HepG2 (cell line): ENCODE results near the gene FSCN2. TPM values are rescaled to one million over a fixed set of nuclear protein-coding genes. Genes with fewer than 3 reads are reported as not detected.

ENCODE experiments used
- JUNB ChIP-seq: sonication (generic); formaldehyde crosslinking; IDR thresholded peaks from 2 replicates; pipeline ENCODE4 v1.8.0; 2022; ENCODE audit warnings: missing genetic modification reagents, mild to moderate bottlenecking, borderline replicate concordance
- RARG ChIP-seq: sonication (generic); formaldehyde crosslinking; IDR thresholded peaks from 2 replicates; pipeline ENCODE4 v1.4.0; 2020; ENCODE audit warnings: low read depth, mild to moderate bottlenecking, missing genetic modification reagents
- ZBTB26 ChIP-seq: IDR thresholded peaks from 2 replicates; pipeline ENCODE4 v1.6.1; 2016; ENCODE audit warnings: missing compliant biosample characterization, missing genetic modification reagents, borderline replicate concordance
- ZBTB8A ChIP-seq: sonication (generic); formaldehyde crosslinking; IDR thresholded peaks from 2 replicates; pipeline ENCODE4 v1.4.0; 2020; ENCODE audit warnings: mild to moderate bottlenecking, low read depth, missing genetic modification reagents, borderline replicate concordance
- ZKSCAN8 ChIP-seq: IDR thresholded peaks from 2 replicates; pipeline ENCODE4 v1.6.1; 2016; ENCODE audit warnings: borderline replicate concordance, missing genetic modification reagents, missing compliant biosample characterization
- ZNF512B ChIP-seq: sonication (generic); formaldehyde crosslinking; IDR thresholded peaks from 2 replicates; pipeline ENCODE4 v1.5.1; 2020; ENCODE audit warnings: missing genetic modification reagents, mild to moderate bottlenecking, borderline replicate concordance
- polyA plus RNA-seq, 8 experiments: library from polyadenylated mRNA; depleted of rRNA in 3 of 8; stranded (reverse) in 7 of 8; unstranded in 1 of 8; fragments of >200 nt; fragmentation: Illumina TruSeq in 4 of 8; extraction: Trizol in 4 of 8; gene quantifications; 2 replicates each; pipeline versions ENCODE4 v1.2.1 to v1.2.3, GENCODE V29; 2011 to 2016; ENCODE audit warnings: low read depth in 4 of 8, missing spikeins in 1 of 8, mixed read lengths in 1 of 8; ENCODE audit not compliant: insufficient read depth in 1 of 8
- total RNA-seq, 5 experiments: library from RNA; depleted of rRNA; stranded (reverse); fragments of >200 nt; fragmentation: Illumina TruSeq; extraction: Trizol; gene quantifications; 2 replicates each; pipeline ENCODE4 v1.2.3, GENCODE V29; 2016; ENCODE audit warnings: low read depth in 1 of 5
- TF ChIP-seq, protein P1 (sequence below): sonication (generic); formaldehyde crosslinking; conservative IDR thresholded peaks from 2 replicates; pipeline ENCODE4 v1.5.0; 2020; ENCODE audit warnings: missing genetic modification reagents
- TF ChIP-seq, protein P2 (sequence below): sonication (generic); formaldehyde crosslinking; IDR thresholded peaks from 2 replicates; pipeline ENCODE4 v1.5.0; 2020; ENCODE audit warnings: missing genetic modification reagents
- TF ChIP-seq, protein P3 (sequence below): sonication (generic); formaldehyde crosslinking; conservative IDR thresholded peaks from 2 replicates; pipeline ENCODE4 v1.8.1; 2023; ENCODE audit warnings: missing genetic modification reagents
- TF ChIP-seq, protein P4 (sequence below): IDR thresholded peaks from 2 replicates; pipeline ENCODE4 v1.4.0; 2020; ENCODE audit warnings: mild to moderate bottlenecking, missing genetic modification reagents
- TF ChIP-seq, protein P5 (sequence below): sonication (generic); formaldehyde crosslinking; IDR thresholded peaks from 2 replicates; pipeline ENCODE4 v1.4.0; 2020; ENCODE audit warnings: missing genetic modification reagents

Gene FSCN2
- total and polyA plus RNA-seq, 2 of the 13 experiments (the other 11 are each of a cell fraction or from before 2014, with no cell fraction given): 0.09 TPM; not detected in 1

GRCh38 chr17:81553018-81553615, 24.9 kb downstream of the FSCN2 start (continued):
- no peak for TF ChIP-seq ZBTB26 (CRISPR knock-in tag)
- TF ChIP-seq, protein P1, sequence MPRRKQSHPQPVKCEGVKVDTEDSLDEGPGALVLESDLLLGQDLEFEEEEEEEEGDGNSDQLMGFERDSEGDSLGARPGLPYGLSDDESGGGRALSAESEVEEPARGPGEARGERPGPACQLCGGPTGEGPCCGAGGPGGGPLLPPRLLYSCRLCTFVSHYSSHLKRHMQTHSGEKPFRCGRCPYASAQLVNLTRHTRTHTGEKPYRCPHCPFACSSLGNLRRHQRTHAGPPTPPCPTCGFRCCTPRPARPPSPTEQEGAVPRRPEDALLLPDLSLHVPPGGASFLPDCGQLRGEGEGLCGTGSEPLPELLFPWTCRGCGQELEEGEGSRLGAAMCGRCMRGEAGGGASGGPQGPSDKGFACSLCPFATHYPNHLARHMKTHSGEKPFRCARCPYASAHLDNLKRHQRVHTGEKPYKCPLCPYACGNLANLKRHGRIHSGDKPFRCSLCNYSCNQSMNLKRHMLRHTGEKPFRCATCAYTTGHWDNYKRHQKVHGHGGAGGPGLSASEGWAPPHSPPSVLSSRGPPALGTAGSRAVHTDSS (CRISPR knock-in tag): no peak
- TF ChIP-seq, protein P2, sequence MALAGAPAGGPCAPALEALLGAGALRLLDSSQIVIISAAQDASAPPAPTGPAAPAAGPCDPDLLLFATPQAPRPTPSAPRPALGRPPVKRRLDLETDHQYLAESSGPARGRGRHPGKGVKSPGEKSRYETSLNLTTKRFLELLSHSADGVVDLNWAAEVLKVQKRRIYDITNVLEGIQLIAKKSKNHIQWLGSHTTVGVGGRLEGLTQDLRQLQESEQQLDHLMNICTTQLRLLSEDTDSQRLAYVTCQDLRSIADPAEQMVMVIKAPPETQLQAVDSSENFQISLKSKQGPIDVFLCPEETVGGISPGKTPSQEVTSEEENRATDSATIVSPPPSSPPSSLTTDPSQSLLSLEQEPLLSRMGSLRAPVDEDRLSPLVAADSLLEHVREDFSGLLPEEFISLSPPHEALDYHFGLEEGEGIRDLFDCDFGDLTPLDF (CRISPR knock-in tag): no peak
- TF ChIP-seq ZNF512B (CRISPR knock-in tag): no peak
- TF ChIP-seq, protein P3, sequence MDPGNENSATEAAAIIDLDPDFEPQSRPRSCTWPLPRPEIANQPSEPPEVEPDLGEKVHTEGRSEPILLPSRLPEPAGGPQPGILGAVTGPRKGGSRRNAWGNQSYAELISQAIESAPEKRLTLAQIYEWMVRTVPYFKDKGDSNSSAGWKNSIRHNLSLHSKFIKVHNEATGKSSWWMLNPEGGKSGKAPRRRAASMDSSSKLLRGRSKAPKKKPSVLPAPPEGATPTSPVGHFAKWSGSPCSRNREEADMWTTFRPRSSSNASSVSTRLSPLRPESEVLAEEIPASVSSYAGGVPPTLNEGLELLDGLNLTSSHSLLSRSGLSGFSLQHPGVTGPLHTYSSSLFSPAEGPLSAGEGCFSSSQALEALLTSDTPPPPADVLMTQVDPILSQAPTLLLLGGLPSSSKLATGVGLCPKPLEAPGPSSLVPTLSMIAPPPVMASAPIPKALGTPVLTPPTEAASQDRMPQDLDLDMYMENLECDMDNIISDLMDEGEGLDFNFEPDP (CRISPR knock-in tag): no peak
- TF ChIP-seq JUNB (CRISPR knock-in tag): no peak
- TF ChIP-seq, protein P4, sequence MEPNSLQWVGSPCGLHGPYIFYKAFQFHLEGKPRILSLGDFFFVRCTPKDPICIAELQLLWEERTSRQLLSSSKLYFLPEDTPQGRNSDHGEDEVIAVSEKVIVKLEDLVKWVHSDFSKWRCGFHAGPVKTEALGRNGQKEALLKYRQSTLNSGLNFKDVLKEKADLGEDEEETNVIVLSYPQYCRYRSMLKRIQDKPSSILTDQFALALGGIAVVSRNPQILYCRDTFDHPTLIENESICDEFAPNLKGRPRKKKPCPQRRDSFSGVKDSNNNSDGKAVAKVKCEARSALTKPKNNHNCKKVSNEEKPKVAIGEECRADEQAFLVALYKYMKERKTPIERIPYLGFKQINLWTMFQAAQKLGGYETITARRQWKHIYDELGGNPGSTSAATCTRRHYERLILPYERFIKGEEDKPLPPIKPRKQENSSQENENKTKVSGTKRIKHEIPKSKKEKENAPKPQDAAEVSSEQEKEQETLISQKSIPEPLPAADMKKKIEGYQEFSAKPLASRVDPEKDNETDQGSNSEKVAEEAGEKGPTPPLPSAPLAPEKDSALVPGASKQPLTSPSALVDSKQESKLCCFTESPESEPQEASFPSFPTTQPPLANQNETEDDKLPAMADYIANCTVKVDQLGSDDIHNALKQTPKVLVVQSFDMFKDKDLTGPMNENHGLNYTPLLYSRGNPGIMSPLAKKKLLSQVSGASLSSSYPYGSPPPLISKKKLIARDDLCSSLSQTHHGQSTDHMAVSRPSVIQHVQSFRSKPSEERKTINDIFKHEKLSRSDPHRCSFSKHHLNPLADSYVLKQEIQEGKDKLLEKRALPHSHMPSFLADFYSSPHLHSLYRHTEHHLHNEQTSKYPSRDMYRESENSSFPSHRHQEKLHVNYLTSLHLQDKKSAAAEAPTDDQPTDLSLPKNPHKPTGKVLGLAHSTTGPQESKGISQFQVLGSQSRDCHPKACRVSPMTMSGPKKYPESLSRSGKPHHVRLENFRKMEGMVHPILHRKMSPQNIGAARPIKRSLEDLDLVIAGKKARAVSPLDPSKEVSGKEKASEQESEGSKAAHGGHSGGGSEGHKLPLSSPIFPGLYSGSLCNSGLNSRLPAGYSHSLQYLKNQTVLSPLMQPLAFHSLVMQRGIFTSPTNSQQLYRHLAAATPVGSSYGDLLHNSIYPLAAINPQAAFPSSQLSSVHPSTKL (CRISPR knock-in tag): no peak
- TF ChIP-seq ZKSCAN8 (CRISPR knock-in tag): no peak
- no peak for TF ChIP-seq RARG (CRISPR knock-in tag)
- TF ChIP-seq ZBTB8A (CRISPR knock-in tag): no peak
- TF ChIP-seq, protein P5, sequence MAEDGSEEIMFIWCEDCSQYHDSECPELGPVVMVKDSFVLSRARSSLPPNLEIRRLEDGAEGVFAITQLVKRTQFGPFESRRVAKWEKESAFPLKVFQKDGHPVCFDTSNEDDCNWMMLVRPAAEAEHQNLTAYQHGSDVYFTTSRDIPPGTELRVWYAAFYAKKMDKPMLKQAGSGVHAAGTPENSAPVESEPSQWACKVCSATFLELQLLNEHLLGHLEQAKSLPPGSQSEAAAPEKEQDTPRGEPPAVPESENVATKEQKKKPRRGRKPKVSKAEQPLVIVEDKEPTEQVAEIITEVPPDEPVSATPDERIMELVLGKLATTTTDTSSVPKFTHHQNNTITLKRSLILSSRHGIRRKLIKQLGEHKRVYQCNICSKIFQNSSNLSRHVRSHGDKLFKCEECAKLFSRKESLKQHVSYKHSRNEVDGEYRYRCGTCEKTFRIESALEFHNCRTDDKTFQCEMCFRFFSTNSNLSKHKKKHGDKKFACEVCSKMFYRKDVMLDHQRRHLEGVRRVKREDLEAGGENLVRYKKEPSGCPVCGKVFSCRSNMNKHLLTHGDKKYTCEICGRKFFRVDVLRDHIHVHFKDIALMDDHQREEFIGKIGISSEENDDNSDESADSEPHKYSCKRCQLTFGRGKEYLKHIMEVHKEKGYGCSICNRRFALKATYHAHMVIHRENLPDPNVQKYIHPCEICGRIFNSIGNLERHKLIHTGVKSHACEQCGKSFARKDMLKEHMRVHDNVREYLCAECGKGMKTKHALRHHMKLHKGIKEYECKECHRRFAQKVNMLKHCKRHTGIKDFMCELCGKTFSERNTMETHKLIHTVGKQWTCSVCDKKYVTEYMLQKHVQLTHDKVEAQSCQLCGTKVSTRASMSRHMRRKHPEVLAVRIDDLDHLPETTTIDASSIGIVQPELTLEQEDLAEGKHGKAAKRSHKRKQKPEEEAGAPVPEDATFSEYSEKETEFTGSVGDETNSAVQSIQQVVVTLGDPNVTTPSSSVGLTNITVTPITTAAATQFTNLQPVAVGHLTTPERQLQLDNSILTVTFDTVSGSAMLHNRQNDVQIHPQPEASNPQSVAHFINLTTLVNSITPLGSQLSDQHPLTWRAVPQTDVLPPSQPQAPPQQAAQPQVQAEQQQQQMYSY (CRISPR knock-in tag): no peak
